HG03432 (cell line): Measurements from ENCODE around the gene PRDM4.
A peak's percentile ranks its signal among the peaks of the same experiment; 100 is the strongest.
"Not testable (repeated sequence)": the region's sequence is repeated elsewhere in the genome, so short reads cannot be mapped to it uniquely, and the experiment has no call there.

Experiments used
- ATAC-seq: cut with Tn5 transposase; IDR thresholded peaks from one replicate; pipeline ENCODE4 v1.9.1; 2021; ENCODE audit warnings: mild to moderate bottlenecking, moderate library complexity; ENCODE audit not compliant: unreplicated experiment

PRDM4 gene

DNA sequence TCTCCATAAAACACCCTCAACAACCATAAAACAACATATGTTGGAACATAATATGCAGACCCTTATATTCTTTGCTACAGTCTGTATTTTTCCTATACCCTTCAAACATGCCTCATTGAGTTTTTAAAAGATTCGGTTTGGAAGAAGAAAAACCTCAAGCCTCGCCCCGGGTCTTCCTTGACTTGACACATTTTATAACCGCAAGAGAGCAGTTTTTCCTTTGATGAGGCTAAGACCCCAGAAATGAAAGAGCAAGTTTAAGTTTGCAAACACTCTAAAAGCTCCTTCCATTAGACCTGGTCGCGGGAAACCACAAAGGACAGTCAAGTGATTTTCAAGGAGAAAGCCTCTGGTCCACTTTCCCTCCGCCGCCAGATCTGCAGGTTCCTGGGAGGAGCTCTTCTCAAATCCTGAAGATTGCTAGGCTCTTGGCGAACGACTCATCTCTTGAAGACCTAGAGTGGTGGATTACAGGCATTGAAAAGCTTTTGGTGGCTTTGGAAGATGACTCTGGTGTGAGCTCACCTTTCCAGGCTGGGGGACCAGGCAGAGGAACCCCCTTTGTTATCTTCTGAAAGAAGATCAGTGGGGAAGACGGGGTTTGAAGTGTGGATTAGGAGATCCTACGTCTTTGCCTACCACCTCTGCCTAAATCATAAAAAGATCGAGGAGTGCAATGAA, 13.6 kb upstream of the PRDM4 start, which contains the start of gene ASCL4:
Gene ASCL4, plus strand, starts transcription at position 356 of the 681 bp plus-strand sequence. CDS start 515 bp downstream, outside the sequence.
- no peak for ATAC-seq

DNA sequence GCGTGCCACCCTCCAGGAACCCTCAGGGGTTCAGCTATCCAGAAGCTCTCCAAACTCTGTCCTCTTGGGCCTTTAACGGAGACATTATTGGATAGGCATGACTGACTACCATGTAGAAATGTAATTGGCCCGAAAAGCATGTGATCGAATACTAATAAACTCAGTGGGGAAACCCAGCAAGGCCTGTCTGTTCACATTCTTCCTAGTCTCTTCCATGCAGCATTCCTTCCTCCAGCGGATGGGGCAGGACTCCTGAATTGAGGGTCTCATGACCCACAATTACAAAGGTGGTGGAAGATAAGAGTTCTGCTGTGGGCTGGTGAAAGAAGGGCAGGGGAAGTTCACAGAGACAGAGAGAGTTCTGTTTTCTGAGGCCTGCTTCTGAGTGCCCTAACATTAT, 6.5 kb upstream of the PRDM4 start:
- ATAC-seq = no peak

DNA sequence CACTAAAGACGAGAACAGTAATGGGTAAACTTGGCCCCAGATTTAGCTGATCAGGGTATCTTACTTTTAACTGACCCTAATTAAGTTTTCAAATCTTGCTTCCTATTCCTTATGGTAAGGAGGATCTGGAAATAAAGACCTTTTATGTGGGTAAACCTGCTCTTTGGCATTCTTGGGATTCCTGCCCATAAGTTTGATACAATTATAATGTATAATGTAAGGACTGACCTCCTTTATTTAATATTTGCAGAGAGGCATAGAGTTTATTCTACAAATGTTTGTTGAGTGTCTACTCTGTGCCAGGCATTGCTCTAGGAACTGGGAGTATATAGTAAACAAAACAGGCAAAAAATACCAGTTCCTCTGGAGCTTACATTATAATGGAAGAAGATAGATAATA, 4.4 kb upstream of the PRDM4 start:
- no peak for ATAC-seq

DNA sequence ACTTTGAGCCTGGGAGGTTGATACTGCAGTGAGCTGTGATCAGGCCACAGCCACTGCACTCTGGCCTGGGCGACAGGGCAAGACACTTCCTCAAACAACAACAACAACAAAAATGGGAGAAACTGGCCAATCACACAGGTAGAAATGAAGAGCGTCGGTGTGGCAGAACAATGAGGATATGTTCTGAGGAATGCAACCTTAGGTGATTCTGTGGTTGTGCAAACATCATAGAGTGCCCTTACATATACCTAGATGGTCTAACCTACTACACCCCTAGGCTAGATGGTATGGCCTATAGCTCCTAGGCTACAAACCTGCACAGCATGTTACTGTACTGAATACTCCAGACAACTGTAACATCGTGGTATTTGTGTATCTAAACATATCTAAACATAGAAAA, 3.7 kb upstream of the PRDM4 start:
- ATAC-seq = no peak

DNA sequence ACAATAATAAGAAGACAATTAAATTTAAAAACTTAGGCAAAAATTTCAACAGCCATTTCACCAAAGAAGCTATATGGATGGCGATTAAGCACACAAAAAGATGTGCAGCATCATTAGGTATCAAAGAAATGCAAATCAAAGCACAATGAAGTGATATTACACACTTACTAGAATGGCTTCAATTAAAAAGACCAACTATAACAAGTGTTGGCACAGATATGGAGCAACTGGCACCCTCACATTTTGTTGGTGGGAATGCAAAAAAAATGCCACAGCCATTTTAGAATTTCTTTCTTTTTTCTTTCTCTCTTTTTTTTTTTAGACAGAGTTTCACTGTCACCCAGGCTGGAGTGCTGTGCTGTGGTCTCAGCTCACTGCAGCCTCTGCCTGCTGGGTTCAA, 1.9 kb upstream of the PRDM4 start:
- ATAC-seq = no peak

DNA sequence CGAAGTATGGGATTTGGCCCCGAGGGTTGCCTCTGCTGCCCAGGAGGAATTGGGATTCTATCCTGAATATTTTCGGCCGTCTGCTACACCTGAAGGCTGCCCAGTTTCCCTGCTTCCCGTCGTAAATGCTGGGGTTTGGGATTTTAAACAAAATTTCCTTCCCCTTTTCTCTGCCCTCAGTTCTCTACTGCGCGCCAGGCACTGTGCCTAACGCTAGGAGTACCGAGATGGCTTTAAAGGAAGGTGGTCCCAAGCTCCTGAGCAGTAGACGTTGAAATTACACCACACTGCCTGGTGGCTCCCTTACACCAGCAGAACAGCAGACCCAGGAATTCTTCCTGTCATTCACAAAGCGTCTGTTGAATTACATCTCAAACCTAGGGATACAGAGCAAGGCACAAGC, 566 bp upstream of the PRDM4 start:
- ATAC-seq = no peak

DNA sequence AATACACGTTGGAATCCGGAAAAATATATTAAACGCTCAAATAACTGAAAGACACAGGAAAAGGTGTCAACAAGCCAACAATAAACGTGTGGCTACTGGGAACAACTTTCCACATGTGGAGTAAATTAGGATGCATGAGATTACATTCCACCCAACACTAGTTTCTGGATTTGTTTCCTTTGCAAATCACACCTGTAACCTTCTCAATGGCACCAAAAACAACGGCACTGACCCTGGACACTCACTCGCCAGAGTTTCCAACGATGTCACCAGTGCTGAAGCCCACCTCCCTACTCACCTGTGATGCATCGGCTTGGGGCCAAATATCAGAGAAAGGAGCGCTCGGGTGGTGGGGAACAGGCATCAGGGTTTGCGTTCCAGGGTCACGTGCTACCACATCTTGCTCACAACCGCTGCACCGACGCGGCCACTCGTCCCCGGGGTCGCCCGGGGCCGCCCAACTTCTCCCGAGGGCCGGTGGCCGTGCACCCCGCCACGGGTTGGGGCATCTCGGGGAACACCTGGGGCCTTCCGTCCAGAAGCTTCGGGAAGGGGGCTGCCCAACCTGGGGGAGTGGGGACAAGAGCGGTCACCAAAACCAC, 629 bp downstream of the PRDM4 start:
- peak; percentile 27 for ATAC-seq

DNA sequence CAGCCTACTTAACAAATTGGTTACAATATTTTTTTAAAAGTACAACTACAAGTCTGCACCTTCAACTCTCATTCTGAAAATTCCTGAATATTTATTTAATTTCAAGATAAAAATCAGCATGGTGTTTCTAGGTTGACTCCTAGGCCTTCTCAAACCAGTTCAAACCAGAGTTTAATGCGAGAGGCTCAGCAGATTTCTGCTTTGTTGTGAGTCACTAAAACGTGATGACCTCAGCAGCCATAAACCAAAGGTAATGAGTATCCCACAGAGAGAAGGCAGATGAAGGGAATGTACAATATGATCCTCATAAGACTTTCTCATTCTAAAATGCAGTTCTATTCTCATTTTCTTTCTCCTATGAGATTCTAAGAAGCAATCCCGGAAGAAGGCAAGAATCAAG, 1.5 kb downstream of the PRDM4 start:
- ATAC-seq = no peak

DNA sequence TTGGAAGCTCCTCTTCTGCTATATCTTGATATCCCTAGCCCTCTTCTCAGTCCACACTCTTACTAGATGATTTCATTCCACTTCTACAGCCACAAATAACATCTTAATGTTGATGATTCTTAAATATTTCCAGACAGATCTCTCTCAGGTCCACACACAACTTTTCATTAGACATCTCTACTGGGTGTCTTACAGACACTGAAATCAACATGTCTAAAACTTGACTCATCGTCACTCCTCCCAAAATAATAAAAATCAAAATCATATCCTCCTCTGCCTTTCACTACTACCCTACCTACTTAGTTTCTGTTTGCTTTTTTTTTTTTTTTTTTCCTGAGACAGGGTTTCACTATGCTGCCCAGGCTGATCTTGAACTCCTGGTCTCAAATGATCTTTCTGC, 11.9 kb downstream of the PRDM4 start:
- ATAC-seq = no peak

DNA sequence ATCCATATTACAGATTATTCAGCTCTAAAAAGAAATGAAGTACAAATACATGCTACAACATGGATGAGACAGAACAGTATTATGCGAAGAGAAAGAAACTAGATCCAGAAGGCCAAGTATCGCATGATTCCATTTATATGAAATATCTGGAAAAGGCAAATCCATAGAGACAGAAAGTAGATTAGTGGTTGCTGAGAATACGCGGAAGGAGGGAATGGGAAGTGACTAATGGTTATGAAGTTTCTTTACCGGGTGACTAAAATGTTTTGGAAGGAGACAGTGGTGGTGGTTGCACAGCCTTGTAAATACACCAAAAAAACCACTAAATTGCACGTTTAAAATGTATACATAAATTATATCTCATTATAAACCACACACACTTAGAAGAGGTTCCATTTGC, 12.5 kb downstream of the PRDM4 start:
- ATAC-seq = no peak

DNA sequence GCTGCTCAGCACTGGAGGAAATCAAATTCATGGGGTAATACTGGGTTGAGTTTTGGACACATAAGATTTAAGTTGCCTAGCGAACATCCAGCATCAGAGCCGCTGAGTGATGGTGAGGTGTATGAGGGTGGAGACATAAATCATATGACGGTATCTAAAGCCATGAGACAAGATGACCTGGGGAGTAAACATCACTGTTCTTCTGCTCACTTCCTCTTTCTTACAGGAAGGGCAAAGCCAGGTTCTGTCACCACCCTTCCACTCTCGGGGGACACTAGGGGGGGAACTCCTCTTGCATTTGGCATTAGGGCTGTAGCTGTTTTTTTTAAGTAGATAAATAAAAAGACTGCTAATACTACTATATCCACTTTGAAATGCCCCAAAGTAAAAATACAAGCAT, 24.0 kb downstream of the PRDM4 start:
- peak; percentile 93 for ATAC-seq

DNA sequence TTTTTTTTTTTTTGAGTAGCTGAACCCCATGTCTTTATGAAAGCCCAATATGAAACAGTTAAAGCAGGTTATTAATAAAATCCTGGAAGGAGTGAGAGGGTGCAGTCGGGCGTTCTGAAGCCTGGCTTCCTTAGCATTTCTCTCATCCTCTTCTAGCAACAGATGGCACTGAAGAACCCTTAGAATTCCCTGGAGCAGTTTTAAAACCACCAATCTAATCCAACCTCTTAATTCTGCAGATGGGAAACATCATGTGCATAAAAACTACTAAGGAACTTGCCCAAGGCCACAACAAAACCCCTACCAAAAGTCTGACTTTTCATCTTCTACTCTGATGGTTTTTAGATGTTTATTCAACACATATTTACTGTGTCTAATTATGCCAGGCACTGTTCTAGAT, 25.2 kb downstream of the PRDM4 start:
- no peak for ATAC-seq

DNA sequence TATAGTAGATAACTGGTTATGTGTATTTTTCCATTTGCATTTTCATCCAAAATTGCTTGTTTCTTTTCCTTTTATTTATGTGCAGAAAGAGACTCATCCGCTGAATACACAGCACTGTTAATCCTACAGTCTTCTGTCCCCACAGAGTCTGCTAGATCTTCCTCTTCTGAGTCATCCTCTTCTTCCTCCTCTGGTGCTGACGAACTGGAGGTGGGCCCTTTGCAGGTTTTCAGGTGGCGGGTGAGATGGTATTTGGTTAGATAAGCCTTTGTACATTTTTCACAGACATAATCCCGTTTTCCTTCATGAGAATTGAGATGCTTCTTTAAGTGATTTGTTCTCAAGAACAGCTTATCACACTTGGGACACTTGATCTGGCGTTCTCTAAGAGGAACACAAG, 26.8 kb downstream of the PRDM4 start:
- ATAC-seq = no peak

DNA sequence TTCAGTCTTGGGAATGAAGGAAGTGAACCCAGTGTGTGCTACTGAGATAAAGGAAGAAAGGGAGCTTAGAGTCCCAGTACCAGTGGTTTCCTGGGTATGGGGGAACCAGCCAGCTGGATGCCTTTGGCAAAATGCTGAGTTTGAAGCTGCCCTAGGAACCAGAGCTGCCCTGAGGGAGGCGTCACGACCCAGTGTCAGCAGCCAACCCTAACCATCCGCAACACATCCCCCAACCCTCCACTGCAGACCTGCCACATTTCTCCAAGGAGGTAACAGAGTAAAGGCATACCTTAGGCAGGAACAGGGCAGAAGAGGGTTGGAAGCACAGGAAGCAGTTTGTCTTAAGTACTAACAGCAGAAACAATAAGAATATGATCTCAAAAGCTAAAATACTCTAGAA, 28.6 kb downstream of the PRDM4 start:
- no peak for ATAC-seq

DNA sequence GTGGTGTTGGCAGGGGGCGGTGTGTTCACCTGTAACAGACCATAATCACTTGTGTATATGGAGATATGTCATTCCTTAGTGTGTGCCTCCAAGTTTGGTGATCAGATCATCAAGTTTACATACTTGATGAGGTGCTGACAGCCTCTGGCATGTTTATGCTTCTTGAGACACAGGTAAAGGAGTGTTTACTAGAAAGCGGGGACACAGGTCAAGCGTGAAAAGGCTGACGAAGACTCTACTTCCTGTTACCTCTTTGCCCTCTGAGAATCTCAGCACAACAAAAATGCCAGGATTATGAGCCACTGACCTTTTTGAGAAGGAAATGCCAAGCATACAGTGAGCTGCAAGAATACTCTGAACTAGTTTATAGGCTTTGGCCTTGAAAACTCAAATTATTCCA, 29.6 kb downstream of the PRDM4 start:
- no peak for ATAC-seq

DNA sequence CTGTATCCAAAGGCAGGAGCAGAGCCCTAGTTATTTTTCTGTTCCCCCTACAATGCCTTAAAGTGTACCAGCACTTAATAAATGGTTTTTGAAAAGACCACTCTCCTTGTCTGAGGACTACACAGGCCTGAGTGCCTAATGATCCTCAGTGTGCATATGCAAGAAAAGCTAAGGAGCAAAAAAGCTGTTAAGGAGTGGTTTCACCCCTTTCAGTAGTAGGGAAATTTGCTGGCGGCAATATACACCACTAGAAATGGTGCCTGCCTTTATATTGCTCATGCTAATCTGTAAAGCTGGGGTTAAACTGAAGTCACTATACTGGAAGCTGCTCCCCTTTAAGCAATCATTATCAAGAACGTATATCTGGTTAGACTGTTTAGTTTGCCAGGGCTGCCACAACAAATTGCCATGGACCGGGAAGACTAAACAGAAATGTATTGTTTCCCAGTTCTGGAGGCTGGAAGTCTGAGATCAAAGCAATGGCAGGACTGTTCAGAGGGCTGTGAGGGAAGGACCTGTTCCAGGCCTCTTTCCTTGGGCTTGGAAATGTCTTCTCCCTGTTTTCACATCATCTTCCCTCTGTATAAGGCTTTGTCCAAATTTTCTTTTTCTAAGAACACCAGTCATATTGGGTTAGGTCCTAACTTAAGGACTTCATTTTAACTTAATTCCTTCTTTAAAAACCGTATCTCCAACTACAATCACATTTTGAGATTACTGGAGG, 30.2 kb downstream of the PRDM4 start:
- ATAC-seq = no peak

DNA sequence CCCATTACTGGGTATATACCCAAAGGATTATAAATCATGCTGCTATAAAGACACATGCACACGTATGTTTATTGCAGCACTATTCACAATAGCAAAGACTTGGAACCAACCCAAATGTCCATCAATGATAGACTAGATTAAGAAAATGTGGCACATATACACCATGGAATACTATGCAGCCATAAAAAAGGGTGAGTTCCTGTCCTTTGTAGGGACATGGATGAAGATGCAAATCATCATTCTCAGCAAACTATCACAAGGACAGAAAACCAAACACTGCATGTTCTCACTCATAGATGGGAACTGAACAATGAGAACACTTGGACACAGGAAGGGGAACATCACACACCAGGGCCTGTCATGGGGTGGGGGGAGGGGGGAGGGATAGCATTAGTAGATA, 33.2 kb downstream of the PRDM4 start:
- not testable (repeated sequence) for ATAC-seq

DNA sequence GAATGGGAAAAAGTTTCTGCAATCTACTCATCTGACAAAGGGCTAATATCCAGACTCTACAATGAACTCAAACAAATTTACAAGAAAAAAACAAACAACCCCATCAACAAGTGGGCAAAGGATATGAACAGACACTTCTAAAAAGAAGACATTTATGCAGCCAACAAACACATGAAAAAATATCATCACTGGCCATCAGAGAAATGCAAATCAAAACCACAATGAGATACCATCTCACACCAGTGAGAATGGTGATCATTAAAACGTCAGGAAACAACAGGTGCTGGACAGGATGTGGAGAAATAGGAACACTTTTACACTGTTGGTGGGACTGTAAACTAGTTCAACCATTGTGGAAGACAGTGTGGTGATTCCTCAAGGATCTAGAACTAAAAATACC, 33.6 kb downstream of the PRDM4 start:
- ATAC-seq = not testable (repeated sequence)

DNA sequence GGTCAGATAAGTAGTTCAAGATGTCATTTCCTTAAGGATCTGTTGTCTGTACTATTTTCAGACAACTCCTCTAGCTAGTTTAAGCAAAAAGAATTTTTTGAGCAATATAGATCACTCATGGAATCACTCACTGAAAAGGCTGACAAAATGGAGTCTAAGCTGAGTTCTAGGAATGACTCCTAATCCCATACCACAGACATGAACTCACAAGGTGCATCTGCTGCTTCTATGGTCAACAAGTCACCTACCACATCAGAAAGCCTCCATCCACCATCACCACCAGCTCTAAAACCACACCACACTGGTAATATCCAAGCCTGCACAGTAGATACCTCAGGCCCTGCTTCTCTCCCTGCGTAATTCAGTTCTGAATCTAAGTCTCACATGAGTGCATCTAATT, 42.3 kb downstream of the PRDM4 start:
- no peak for ATAC-seq

DNA sequence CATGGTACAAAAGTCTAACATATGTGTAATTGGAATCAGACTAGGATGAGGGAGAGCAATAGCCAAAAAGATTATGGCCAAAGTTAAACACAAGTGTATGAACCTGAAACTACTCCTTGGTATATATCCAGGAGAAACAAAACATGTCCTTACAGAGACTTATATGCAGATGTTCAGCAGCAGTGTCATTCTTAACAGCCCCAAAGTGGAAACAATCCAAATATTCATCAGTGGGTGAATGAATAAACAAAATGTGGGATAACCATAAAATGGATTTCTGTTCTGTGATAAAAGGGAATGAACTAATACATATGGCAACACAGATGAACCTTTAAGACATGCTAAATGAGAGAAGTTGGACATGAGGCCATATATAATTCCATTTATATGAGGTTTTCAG, 45.2 kb downstream of the PRDM4 start:
- no peak for ATAC-seq

DNA sequence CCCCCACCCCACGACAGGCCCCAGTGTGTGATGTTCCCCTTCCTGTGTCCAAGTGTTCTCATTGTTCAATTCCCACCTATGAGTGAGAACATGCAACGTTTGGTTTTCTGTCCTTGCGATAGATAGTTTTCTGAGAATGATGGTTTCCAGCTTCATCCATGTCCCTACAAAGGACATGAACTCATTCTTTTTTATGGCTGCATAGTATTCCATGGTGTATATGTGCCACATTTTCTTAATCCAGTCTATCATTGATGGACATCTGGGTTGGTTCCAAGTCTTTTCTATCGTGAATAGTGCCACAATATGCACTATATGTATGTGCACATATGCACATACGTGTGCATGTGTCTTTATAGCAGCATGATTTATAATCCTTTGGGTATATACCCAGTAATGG, 55.4 kb downstream of the PRDM4 start:
- not testable (repeated sequence) for ATAC-seq

DNA sequence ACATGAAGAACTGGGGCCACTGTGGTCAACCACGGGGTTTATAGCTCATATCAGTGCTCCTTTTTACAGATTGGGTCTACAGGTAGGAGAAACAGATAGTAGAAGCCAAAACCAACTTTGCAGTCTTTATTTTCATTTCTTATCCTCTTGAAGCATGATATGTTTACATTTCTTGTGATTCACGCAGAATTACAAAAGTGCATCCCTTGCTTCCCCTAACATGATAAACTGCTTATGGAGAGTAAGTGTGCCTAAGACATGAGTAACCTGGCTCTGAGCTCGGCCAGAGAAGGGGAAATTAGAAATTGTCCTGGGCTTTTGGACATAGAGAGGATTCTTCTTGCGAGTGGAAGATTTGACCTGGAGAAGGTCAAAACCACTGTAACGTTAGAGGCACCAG, 56.9 kb downstream of the PRDM4 start:
- no peak for ATAC-seq
